ENCODE measurements around the gene AGBL4.

GRCh38 chr1:48498096-48498791 lies 1525.5 kb downstream of the AGBL4 start:
- TF ChIP-seq POLR2A (IDR thresholded peaks at IDR 0.05), result no peak
- no peak for TF ChIP-seq CTCF (IDR thresholded peaks at IDR 0.05)

All from lower leg skin (tissue), 3 donors.